ENCODE results near the gene TNRC18.

DNA sequence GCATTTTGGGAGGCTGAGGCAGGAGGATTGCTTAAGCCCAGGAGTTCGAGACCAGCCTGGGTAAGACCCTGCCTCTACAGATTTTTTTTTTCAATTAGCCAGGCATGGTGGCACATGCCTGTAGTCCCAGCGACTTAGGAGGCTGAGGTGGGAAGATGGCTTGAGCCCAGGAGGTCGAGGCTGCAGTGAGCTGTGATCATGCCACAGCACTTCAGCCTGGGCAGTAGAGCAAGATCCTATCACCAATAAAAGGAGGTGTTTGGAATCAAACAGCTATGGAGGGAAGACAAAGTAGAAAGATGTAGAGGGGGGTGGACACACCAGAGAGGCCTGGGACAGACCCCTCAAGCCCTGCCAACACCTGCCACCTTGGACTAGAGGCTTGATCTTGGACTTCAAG is 9.1 kb upstream of the TNRC18 start:
- no peak for TF ChIP-seq POLR2AphosphoS5 (IDR thresholded peaks at IDR 0.05; ENCODE audit: borderline replicate concordance, low read depth, low read length)
- TF ChIP-seq EZH2 (IDR thresholded peaks at IDR 0.05) = no peak

All from SK-N-MC (cell line).